GM18519 (cell line): ENCODE data around the gene TOP3B.

Experiments used
- ATAC-seq: cut with Tn5 transposase; IDR thresholded peaks from one replicate; pipeline ENCODE4 v1.9.1; 2021; ENCODE audit warnings: mild to moderate bottlenecking, moderate library complexity; ENCODE audit not compliant: unreplicated experiment, low FRiP score

Gene TOP3B

DNA sequence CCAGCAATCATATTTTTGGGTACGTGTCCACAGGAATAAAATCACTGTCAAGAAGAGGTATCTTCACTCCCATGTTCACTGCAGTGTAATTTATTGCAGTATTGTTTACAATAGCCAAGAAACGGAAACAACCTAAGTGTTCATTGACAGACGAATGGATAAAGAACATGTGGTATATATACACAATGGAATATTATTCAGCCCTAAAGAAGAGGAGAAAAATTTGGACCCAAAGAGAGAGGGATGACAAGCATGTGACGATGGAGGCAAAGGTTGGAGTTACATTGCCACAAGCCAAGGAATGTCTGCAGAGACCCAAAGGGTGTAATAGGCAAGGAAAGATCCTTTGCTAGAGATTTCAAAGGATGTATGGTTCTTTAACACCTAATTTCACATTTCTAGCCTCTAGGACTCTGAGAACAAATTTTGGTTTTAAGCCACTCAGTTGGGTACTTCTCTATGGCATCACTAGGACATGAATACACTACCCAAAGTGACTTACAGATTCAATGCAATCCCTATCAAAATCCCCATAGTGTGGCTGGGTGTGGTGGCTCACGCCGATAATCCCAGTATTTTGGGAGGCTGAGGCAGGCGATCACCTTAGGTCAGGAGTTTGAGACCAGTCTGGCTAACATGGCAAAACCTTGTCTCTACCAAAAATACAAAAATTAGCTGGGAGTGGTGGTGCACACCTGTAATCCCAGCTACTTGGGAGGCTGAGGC lies 31.1 kb upstream of the TOP3B start:
- no peak for ATAC-seq

DNA sequence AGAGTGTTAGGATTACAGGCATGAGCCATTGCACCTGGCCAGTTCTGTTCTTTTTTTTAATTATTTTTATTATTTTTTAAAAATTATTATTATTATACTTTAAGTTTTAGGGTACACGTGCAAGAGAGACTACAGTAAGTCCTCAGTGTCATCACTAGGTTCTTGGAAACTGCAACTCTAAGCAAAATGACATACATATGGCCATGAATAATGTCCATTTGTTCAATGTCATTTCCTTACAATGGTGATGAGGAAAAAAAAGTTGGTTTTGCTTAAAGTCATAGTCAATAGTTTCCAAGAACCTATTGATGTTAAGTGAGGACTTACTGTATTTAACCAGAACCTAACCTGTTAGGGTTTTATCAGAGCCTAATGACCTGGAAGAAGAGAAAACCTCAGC lies 29.4 kb upstream of the TOP3B start:
- ATAC-seq = no peak

DNA sequence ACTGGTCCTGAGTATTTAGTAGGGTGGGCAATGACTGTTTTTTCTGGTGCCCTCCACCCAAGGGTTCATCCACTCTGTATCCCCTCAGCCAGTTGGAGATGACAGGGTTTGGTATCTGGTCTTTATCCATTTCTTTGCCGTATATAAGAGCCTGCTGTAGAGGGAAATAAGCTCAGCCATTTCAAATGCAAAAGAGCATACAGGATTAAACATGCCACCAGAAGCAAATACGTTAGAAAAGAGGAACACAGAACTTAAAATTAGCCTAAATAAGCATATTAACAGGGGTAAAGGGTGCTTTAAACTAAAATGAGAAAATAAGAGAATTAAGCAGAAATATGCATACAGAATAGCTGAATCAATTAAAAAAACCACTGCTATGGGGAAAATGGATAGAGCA lies 27.8 kb upstream of the TOP3B start:
- no peak for ATAC-seq

DNA sequence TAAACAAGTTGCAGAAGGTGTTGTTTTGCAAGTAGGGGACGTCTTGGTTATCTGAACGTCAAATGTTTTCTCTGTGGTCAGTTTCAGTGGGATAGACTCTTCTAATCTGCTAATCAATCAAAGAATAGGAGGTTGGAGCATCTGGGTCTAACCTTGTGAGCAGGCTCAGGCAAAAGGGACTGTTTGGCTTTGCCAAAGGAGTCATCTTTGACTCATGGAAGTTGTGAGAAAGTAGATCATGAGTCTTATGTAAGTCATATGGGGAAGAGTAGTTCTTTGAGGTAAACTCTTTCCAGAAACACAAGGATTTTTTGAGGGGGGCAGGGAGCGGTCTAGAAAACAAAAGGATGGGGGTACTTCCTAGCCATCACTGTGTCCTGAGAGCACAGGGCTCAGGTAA lies 27.1 kb upstream of the TOP3B start:
- ATAC-seq = no peak

DNA sequence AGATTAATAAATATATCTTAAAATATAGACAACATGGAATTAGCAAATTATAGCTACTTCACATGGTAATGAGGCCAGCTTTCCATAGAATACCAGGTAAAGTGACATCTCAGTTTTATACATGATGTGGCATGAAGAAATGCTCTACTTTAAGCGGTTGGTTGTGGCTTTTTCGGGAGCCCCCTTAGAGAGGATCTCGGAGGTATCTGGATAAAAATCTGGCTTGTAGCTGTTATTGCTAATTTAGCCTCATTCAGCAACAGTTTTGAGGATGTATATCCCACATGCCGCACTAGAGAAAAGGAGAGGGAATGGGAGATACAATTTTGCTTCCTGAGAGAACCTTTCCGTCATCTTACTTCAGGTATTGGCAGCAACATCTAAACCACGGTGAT lies 24.0 kb upstream of the TOP3B start:
- no peak for ATAC-seq

DNA sequence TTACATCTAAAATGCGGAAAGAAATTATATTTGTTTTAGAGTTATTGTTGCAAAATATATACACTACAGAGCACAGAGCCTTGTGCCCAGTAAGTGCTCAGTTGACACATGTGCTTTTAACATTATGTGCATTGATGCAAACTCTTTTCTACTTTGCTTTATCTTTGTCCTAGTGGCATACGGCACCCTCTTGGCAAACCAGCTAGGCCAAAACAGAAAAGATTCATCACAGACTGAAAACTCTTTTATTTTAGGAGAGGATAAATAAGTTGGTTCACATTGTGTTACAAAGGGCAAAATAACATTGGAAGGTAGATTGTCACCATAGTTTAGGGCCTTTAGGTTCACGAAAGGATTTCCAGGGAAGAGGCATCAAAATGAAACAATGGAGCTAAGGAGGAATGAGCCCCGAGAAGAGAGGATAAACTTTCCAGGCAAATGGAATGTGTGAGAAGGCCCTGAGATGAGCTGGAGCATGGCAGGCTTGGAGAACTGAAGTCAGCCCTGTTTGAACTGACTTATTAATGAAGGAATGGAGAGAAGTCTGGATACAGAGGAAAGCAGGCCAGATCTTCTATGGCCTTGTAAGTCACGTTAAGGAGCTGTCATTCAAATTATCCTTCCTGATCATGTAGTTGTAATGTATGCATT lies 23.5 kb upstream of the TOP3B start:
- ATAC-seq = no peak

DNA sequence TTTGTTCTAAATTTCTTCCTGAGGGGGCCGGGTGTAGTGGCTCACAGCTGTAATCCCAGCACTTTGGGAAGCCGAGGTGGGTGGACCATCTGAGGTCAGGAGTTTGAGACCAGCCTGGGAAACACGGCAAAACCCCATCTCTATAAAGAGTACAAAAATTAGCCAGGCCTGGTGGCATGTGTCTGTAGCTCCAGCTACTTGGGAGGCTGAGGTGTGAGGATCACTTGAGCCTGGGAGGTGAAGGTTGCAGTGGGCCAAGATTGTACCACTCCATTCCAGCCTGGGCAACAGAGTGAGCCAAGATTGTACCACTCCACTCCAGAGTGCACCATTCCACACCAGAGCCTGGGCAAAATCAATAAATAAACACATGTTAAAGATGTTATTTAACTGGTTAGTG lies 20.6 kb upstream of the TOP3B start:
- ATAC-seq = no peak

DNA sequence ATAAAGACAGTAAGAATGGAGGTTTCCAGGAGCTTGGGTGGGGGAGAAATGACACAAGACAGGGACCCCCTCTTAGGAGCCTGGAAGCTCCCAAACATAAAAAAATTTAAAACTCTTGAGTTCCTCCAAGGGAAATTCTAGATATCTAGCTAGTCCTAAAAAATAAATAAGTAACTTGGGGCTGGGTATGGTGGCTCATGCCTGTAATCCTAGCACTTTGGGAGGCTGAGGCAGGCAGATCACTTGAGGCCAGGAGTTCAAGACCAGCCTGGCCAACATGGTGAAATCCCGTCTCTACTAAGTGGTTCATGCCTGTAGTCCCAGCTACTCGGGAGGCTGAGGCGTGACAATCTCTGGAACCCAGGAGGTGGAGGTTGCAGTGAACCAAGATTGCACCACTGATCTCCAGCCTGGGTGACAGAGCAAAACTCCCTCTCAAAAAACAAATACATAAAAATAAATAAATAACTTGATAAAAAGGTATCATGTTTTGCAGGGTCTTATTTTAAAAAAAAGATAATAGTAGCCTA lies 20.0 kb upstream of the TOP3B start:
- no peak for ATAC-seq

DNA sequence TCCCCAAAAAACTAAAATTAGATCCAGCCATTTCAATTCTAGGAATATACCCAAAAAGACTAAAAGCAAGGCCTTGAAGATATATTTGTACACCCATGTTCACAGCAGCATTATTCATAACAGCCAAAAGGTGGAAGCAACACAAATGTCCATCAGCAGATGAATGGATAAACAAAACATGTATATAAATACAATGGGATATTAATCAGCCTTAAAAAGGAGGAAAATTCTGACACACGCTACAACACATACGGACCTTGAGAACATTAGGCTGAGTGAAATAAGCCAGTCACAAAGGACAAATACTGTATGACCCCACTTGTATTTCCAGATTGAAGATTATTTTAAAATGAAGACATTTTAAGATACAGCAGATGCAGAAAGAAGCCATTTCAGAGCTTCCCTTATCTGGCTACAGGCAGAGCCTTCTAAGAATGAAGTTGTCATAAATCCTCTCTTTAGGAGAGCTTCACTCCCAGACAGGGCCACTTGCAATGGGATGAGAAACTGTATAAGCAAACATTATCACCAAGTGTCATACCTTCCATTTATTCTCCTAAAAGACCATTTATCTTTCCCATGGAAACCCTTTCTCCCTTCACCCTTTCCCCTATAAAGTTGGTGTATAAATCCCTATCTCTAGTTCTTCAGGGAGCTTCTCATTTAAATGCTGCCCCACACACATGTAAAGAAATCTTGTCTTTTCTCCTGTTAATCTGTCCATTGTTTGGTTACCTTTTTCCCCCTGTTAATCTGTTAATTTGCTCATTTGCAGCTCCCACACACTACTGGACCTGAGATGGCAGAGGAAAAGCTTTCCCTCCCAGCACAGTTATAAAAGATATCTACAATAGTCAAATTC lies 19.3 kb upstream of the TOP3B start:
- no peak for ATAC-seq

DNA sequence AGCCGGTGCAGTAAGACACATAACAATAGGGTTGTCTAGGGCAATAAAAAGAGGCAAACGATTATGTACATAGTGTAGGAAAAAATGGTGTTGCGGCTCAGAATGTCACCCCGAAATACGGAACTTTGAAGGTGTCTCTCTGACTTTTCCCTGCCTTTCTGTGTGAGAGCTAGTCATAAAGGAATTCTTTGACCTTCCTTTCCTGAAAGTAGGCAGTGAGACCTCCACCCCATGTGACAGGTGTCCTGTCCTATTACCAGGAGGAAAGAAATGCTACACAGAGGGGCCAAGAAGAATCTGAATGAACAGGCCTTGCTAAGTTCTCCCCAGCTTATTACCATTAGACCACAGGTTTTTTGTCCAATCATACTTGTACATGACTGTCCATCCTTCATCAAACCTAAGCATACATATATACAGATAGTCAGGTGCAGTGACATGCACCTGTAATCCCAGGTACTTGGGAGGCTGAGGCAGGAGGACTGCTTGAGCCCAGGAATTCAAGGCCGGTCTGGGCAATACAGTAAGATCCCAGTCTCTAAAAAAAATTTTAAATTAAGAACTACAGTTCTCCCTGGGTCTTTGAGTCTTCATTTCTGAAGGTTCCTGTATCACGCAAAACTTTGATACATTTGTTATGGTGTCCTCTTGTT lies 16.1 kb upstream of the TOP3B start:
- ATAC-seq = no peak

DNA sequence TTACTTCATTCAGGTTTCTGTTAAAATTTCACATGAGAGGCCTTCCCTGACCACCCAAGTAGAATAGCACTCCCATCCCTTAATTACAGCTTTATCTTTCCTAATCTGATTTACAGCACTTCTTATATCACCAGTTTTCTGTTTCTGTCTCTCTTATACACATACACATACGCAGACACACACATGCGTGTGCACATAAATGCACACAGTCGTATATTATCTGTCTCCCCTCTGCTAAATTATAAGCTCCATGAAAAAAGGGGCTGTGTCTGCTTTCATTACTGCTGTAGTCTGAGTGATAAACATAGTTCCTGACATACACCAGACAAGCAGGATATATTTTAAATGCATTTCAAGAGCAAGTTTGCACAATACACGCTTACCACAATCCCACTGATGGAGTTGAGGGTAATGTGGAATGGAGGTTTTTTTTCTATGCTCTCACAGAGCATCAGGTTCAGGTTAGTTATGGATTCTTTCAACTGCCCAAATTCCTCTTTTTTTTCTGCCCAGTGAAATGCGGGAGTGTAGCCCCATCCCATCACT lies 13.7 kb upstream of the TOP3B start:
- no peak for ATAC-seq

DNA sequence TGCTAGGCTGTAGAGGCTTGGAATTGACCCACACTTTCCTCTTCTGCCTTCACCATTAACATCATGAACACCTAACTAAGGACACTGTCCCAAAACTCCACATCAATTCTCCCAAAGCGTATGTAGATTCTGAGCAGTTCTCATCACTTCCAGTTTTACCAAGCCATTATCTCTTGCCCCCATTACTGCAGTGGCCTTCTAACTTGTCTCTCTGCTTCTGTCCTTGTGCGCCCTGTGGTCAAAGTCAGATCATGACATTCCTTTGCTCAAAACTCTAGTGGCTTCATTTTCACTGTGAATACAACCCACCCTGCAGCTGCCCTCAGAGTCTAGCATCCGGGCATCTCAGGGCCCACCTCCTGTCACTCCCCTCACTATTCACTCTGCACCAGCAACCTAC lies 13.1 kb upstream of the TOP3B start:
- no peak for ATAC-seq

DNA sequence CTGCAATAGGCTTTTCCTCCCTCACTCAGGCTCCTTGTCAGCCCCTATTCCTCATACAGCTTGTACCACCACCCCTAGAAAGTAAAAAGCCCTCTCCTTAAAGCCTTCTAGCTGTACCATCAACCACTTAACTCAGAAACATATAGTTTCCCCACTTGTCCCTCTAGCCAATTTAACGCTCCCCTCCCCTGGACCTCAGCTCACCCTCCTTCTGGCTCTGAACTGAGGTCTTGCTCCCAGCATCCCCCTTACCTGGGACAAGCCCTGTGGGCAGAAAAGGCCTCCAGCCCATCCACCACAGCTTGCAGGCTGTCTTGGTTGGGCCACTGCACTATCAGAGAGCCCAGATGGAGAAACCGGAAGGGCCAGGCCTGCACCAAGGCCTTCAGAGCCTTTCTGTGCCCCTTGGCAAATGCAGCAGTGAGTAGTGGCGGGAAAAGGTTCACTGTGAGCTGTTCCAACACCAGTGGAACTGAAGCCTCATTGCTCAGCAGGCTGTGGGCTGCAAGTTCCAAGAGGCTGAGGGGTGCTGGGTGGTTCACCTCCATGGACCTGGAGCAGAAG lies 12.4 kb upstream of the TOP3B start:
- no peak for ATAC-seq

DNA sequence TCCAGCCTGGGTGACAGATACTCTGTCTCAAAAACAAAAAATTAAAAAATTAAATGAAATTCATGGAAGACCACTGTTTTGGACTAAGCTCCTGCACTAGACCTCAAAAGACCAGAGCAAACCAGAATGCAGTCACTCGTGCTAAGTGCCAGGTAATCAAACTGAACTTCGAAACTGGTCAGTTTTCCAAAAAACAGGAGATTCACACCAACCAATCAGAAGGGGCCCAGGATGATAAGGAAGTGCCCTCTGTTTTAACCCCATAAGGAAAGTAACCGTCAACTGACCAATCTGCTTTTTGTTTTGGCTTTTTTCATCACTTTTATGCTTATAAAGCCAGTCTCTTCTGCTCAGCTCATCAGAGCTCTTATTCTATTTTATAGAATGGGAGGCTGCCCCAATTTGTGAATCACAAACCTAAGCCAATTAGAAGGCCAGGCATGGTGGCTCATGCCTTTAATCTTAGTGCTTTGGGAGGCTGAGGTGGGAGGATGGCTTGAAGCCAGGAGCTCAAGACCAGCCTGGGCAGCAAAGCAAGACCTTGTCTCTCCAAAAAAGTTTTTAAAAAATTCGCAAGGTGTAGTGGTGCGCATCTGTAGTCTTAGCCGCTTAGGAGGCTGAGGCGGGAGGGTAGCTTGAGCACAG lies 10.1 kb upstream of the TOP3B start:
- no peak for ATAC-seq

DNA sequence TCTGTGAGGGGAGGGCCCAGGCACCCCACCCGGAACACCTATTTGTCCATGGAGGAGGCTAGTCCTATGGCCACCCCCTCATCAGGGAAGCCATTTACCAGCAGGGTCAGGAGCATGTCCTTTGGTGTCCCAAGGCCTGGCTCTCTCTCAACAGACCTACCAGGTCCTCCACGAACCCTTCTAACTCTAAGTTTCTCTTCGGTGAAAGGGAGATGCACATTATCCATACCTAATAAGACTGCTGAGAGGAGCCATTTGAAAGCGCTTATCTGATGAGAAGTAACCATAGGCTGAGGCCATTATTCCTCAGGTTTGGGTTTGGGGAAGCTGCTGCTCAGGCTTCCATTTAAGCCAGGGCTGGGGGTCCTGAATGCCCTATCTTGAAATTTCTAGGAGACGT lies 9.2 kb upstream of the TOP3B start:
- no peak for ATAC-seq

DNA sequence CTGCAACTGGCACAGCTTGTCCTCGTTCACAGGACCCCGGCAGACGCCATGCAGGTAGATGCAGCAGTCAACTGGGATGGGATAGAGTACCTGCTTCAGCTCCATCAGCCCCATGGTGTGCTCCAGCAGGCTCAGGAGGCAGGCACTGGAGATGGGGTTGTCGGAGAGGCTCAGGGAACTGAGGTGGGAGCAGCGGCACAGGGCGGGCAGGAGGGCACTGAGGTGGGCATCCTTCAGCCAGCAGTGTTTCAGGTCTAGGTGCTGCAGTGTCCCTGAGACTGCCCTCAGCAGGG lies 8.7 kb upstream of the TOP3B start:
- ATAC-seq = no peak

DNA sequence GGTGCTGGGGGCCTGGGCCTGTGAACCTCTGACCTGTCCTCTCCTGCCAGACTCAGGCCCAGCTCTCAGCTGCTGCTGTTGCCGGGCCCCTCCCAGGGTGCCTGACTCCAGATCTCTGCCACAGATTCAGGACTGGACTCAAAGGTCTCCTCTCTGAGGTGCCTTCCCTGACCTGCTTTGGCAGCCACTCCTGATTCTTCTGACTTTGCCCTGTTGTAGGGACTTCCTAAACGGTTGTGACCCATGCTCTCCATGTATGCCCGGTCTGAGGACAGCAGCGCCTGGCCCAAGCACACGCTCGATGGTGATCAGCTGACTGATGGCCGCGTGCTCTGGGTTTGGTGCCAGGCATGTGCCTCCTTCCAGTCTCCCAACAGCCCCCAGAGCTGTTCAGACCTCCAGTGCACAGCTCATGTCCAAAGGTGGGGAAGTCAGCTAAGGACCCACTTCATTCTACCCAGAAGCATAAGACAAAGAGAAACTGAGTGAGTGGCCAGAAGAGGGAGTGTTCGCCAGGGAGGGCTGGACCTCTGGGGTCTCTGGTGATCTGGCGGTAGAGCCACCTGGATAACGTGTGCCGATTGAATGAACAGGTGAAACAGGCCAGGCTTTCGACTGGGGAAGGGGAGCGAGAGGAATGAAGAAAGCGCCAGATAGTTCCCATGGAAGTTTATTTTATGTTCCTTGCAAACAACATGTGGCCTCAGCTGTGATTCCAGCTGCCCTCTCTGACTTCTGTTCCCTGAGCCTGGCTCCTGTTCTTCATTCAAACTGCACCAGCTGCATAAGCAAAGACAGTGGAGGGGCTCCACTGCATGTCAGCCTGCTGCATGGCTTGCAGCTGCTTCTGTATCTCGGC lies 8.1 kb upstream of the TOP3B start:
- no peak for ATAC-seq

DNA sequence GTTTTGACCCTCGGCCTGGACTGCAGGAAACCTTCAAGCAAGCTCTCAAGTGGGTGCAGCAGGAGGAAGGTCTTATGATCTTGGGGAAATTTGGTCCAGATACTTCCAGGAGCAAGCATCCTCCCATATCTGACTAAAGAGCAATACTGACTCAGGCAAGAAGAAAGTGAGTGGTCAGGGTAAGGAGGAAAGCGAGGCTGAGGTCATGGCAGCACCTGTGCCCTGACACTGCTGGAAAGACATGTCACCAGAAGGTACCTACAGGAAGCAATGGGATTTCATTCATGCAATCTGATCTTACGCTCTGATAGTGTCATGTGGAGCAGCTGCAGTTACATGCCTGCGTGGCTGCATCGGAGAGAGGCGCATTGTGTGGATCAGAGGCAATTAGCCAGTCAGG lies 6.5 kb upstream of the TOP3B start:
- no peak for ATAC-seq

DNA sequence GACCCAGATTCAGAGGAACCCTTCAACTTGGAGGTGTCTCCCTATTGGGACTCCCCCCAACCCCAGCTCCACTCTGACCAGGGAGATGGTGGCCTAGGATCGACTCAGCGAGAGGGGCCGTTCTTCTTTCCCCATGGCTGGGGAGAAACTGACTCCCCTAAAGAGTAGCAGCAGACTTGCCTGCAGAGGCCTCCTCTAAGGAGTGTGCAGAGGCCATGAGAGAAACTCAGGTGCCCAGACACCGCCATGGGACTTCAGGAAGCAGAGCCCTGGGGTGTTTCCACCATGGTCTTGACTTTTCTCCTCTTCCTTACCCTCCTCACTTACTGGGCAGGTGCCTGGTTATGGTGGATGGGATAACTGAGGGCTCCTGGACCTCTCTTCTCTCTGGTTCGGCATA lies 2.6 kb upstream of the TOP3B start:
- no peak for ATAC-seq
